H9 (cell line): Measurements from ENCODE around the gene SPATA22. TPM values are rescaled to one million over a fixed set of nuclear protein-coding genes. Genes with fewer than 3 reads are reported as not detected.

Source experiments
- DNase-seq: peaks from one replicate; pipeline ENCODE4 v3.0.0-alpha.2; 2017
- H2AFZ ChIP-seq: one replicate; pipeline ENCODE4 v1.6.1; 2013; ENCODE audit warnings: mild to moderate bottlenecking, low read length, control low read depth, moderate library complexity
- H2AK5ac ChIP-seq: 2 replicates; pipeline ENCODE4 v1.6.1; 2013; ENCODE audit warnings: low read length, control low read depth, mixed read lengths; ENCODE audit not compliant: insufficient read length
- H2BK120ac ChIP-seq: one replicate; pipeline ENCODE4 v1.6.1; 2013; ENCODE audit warnings: low read depth, mild to moderate bottlenecking, low read length, control low read depth, inconsistent platforms; ENCODE audit not compliant: poor library complexity, severe bottlenecking
- H2BK12ac ChIP-seq: 2 replicates; pipeline ENCODE4 v1.6.1; 2013; ENCODE audit warnings: low read length, control low read depth, mixed read lengths, low read depth; ENCODE audit not compliant: insufficient read length
- H2BK15ac ChIP-seq: 2 replicates; pipeline ENCODE4 v1.6.1; 2013; ENCODE audit warnings: low read depth, low read length, control low read depth
- H2BK20ac ChIP-seq: one replicate; pipeline ENCODE4 v1.6.1; 2013; ENCODE audit warnings: low read depth, mild to moderate bottlenecking, low read length, control low read depth, inconsistent platforms; ENCODE audit not compliant: poor library complexity, severe bottlenecking
- H2BK5ac ChIP-seq: 2 replicates; pipeline ENCODE4 v1.6.1; 2013; ENCODE audit warnings: low read length, control low read depth, mixed read lengths; ENCODE audit not compliant: insufficient read length
- H3K14ac ChIP-seq: 2 replicates; pipeline ENCODE4 v1.6.1; 2013; ENCODE audit warnings: low read length, control low read depth; ENCODE audit not compliant: insufficient read depth
- H3K18ac ChIP-seq: 2 replicates; pipeline ENCODE4 v1.6.1; 2013; ENCODE audit warnings: low read depth, mild to moderate bottlenecking, mixed read lengths, low read length, control low read depth; ENCODE audit not compliant: insufficient read length
- H3K23ac ChIP-seq: 2 replicates; pipeline ENCODE4 v1.6.1; 2013; ENCODE audit warnings: low read length, control low read depth, mixed read lengths, low read depth; ENCODE audit not compliant: insufficient read length
- H3K23me2 ChIP-seq: 2 replicates; pipeline ENCODE4 v1.6.1; 2013; ENCODE audit warnings: low read depth, mild to moderate bottlenecking, mixed read lengths, low read length, control low read depth; ENCODE audit not compliant: insufficient read length, poor library complexity, severe bottlenecking
- H3K27ac ChIP-seq: 2 replicates; pipeline ENCODE4 v1.5.1; 2013; ENCODE audit warnings: low read length, control low read depth, mixed read lengths, low read depth; ENCODE audit not compliant: insufficient read length
- H3K27me3 ChIP-seq: 2 replicates; pipeline ENCODE4 v1.6.1; 2013; ENCODE audit warnings: low read length, control low read depth, inconsistent platforms; ENCODE audit not compliant: insufficient read depth
- H3K4ac ChIP-seq: 2 replicates; pipeline ENCODE4 v1.6.1; 2013; ENCODE audit warnings: low read depth, mild to moderate bottlenecking, control low read depth, inconsistent platforms, low read length, moderate library complexity
- H3K4me1 ChIP-seq: 2 replicates; pipeline ENCODE4 v1.6.1; 2013; ENCODE audit warnings: low read length, control low read depth, inconsistent platforms; ENCODE audit not compliant: insufficient read depth
- H3K4me2 ChIP-seq: 2 replicates; pipeline ENCODE4 v1.6.1; 2013; ENCODE audit warnings: low read length, control low read depth, mixed read lengths; ENCODE audit not compliant: insufficient read length, insufficient read depth
- H3K56ac ChIP-seq: 2 replicates; pipeline ENCODE4 v1.6.1; 2013; ENCODE audit warnings: low read depth, mild to moderate bottlenecking, mixed read lengths, low read length, control low read depth; ENCODE audit not compliant: insufficient read length
- H3K79me1 ChIP-seq: 2 replicates; pipeline ENCODE4 v1.6.1; 2013; ENCODE audit warnings: low read depth, mild to moderate bottlenecking, moderate library complexity, low read length, control low read depth, inconsistent platforms; ENCODE audit not compliant: insufficient read depth, poor library complexity, severe bottlenecking
- H3K79me2 ChIP-seq: 2 replicates; pipeline ENCODE4 v1.6.1; 2013; ENCODE audit warnings: low read length, control low read depth, inconsistent platforms; ENCODE audit not compliant: insufficient read depth
- H3K9ac ChIP-seq: 2 replicates; pipeline ENCODE4 v1.6.1; 2013; ENCODE audit warnings: low read length, control low read depth, mixed read lengths; ENCODE audit not compliant: insufficient read length; ENCODE audit errors: extremely low read depth
- H3K9me3 ChIP-seq: one replicate; pipeline ENCODE4 v1.6.1; 2013; ENCODE audit warnings: low read depth, low read length, inconsistent platforms; ENCODE audit not compliant: control insufficient read depth
- H3T11ph ChIP-seq: one replicate; pipeline ENCODE4 v1.6.1; 2013; ENCODE audit warnings: mild to moderate bottlenecking, low read length, control low read depth, inconsistent platforms
- H4K20me1 ChIP-seq: one replicate; pipeline ENCODE4 v1.6.1; 2013; ENCODE audit not compliant: control insufficient read depth, insufficient read length, insufficient read depth
- H4K5ac ChIP-seq: 2 replicates; pipeline ENCODE4 v1.6.1; 2013; ENCODE audit warnings: low read depth, mild to moderate bottlenecking, mixed read lengths, low read length, control low read depth; ENCODE audit not compliant: insufficient read length
- H4K8ac ChIP-seq: replicated peaks from 2 replicates; pipeline ENCODE4 v1.6.1; 2013; ENCODE audit warnings: low read length, control low read depth, mixed read lengths, low read depth; ENCODE audit not compliant: insufficient read length
- H4K91ac ChIP-seq: 2 replicates; pipeline ENCODE4 v1.6.1; 2013; ENCODE audit warnings: low read depth, mild to moderate bottlenecking, moderate library complexity, mixed read lengths, low read length, control low read depth; ENCODE audit not compliant: insufficient read length
- H3K27ac Mint-ChIP-seq, 3 experiments: 2 replicates in 2 of 3; 3 replicates in 1 of 3; pipeline ENCODE4 v1.8.0; 2020 to 2021; ENCODE audit warnings: mixed read lengths in 3 of 3, mild to moderate bottlenecking in 1 of 3, moderate library complexity in 1 of 3
- H3K27me3 Mint-ChIP-seq: 2 replicates; pipeline ENCODE4 v1.8.0; 2021; ENCODE audit warnings: low read depth, mild to moderate bottlenecking, moderate library complexity, mixed read lengths
- H3K36me3 Mint-ChIP-seq, 3 experiments: 2 replicates in 2 of 3; 3 replicates in 1 of 3; pipeline ENCODE4 v1.8.0; 2020 to 2021; ENCODE audit warnings: low read depth in 3 of 3, mixed read lengths in 3 of 3; ENCODE audit not compliant: insufficient read depth in 1 of 3
- H3K4me1 Mint-ChIP-seq, 2 experiments: 2 replicates each; pipeline ENCODE4 v1.8.0; 2020; ENCODE audit warnings: mixed read lengths in 2 of 2
- H3K4me3 Mint-ChIP-seq, 2 experiments: 2 replicates in 1 of 2; 3 replicates in 1 of 2; pipeline ENCODE4 v1.8.0; 2020 to 2021; ENCODE audit warnings: mild to moderate bottlenecking in 2 of 2, mixed read lengths in 2 of 2, moderate library complexity in 1 of 2
- H3K9me3 Mint-ChIP-seq, 2 experiments: 2 replicates in 1 of 2; 3 replicates in 1 of 2; pipeline ENCODE4 v1.8.0; 2020; ENCODE audit warnings: mild to moderate bottlenecking in 2 of 2, mixed read lengths in 2 of 2, moderate library complexity in 1 of 2
- WGBS: extraction: QIAGEN DNeasy Blood & Tissue Kit; methylation state at CpG from one replicate; pipeline ENCODE4 v1.1.7; 2013; ENCODE audit warnings: missing lambda C conversion rate, low lambda C conversion rate, mixed read lengths; ENCODE audit not compliant: insufficient read length; ENCODE audit errors: extremely low coverage; 5-methylcytosine and 5-hydroxymethylcytosine counted together
- total RNA-seq: library from RNA; stranded (reverse); gene quantifications from 2 replicates; pipeline ENCODE4 v1.2.1, GENCODE V29; 2021
- TF ChIP-seq, protein P1 (sequence below): fragments of 200-600 bp; sonication (generic); conservative IDR thresholded peaks from 3 replicates; pipeline ENCODE4 v1.8.0; 2021; ENCODE audit warnings: antibody characterized with exemption, mild to moderate bottlenecking

SPATA22 gene
- total RNA-seq, 1 experiment from 2014 or later: not detected

- TF ChIP-seq, protein P1, sequence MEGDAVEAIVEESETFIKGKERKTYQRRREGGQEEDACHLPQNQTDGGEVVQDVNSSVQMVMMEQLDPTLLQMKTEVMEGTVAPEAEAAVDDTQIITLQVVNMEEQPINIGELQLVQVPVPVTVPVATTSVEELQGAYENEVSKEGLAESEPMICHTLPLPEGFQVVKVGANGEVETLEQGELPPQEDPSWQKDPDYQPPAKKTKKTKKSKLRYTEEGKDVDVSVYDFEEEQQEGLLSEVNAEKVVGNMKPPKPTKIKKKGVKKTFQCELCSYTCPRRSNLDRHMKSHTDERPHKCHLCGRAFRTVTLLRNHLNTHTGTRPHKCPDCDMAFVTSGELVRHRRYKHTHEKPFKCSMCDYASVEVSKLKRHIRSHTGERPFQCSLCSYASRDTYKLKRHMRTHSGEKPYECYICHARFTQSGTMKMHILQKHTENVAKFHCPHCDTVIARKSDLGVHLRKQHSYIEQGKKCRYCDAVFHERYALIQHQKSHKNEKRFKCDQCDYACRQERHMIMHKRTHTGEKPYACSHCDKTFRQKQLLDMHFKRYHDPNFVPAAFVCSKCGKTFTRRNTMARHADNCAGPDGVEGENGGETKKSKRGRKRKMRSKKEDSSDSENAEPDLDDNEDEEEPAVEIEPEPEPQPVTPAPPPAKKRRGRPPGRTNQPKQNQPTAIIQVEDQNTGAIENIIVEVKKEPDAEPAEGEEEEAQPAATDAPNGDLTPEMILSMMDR: no peak
- H3K36me3 Mint-ChIP-seq: peaks cover 2 to 8% (median 5%) of the 10 kb centered on the region in 3 experiments
Measured at GRCh38 chr17:3501344-3501743, 29.7 kb upstream of the SPATA22 start.

More at GRCh38 chr17:3501344-3501743, 29.7 kb upstream of the SPATA22 start:
- H3K4me1 Mint-ChIP-seq: peaks cover 26% of the 10 kb centered on the region in 2 experiments
- Histone ChIP-seq H3K27me3 (no peaks in the 10 kb centered on the region), H3K4ac (no peak overlapping the region), H4K91ac (no peak overlapping the region), H3K4me1 (peaks cover 3% of the 10 kb centered on the region; the same call in 1 of the 2 replicates), H3K9ac (no peak overlapping the region), H3K4me2 (no peak overlapping the region), H2AK5ac (no peak overlapping the region), H4K5ac (no peak overlapping the region), H3K9me3 (no peaks in the 10 kb centered on the region), H3K14ac (no peak overlapping the region), H2BK5ac (no peak overlapping the region), H3K79me2 (no peaks in the 10 kb centered on the region), H2BK120ac (no peak overlapping the region), H4K20me1 (no peaks in the 10 kb centered on the region), H3K23ac (no peak overlapping the region), H2BK20ac (no peak overlapping the region), H3K23me2 (no peaks in the 10 kb centered on the region), H2BK12ac (no peak overlapping the region), H3K27ac (no peak overlapping the region), H3T11ph (no peak overlapping the region), H4K8ac (no peak overlapping the region), H3K56ac (no peak overlapping the region), H2AFZ (no peak overlapping the region), H3K79me1 (no peaks in the 10 kb centered on the region), H3K18ac (no peak overlapping the region), H2BK15ac (no peak overlapping the region)
- no peaks in the 10 kb centered on the region for H3K27me3 Mint-ChIP-seq
- H3K4me3 Mint-ChIP-seq: no peak overlapping the region
- peaks cover 12 to 14% of the 10 kb centered on the region in 2 experiments for H3K9me3 Mint-ChIP-seq
- no peak overlapping the region for H3K27ac Mint-ChIP-seq
- no CpG with 5 or more reads among the region's 5 CpGs for WGBS
- no peak for DNase-seq
